ENCODE data around the gene BCAN. TPM values are rescaled to one million over a fixed set of nuclear protein-coding genes. Genes with fewer than 3 reads are reported as not detected.
A peak's percentile ranks its signal among the peaks of the same experiment; 100 is the strongest.

Gene BCAN
- total and polyA plus RNA-seq, 2 of the 8 experiments (the other 6 are each of a cell fraction or from before 2014, with no cell fraction given) = 4.5 to 24.0 TPM

DNA sequence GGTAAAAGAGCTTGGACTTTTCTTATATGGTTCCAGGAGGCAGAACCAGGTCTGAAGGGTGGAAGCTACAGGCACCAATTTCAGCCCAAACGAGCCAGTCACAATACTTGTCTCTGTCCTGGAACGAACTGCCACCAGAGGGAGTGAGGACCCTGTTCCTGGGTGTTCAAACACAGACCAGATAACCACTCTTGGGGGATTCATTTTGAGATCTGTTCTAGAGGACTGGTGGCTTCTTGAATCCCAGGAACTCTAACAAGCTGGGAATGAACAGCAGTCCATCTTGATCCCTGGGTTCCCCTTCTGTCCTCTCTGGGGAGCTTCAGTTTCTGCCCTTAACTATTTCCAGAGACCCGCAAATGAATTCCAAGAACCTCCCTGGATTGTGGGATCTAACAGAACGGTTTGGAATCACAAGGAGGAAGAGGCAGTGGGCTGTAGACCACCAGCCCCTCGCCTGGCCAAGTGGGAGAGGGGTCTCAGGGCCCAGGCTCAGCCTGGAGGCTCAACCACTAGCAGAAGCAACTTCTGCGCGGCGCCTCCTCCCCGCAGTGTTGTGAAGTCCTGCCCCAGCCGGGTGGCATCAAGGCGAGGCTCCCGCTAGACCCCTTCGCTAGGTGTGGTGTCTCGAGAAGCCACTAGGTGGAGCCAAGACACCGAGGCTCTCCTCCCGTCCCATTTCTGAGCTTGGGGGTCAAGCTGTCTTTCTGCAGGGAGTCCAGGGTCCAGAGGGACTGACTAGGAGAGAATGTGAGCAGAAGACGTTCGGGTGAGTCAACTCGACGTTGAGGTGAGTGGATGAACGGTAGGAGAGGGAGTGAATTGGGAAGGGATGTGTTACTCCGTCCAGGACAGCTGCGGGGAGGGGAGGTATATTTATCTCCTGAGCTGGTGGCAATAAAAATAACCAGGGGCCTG is 47.4 kb downstream of the BCAN start (continued):
- TF ChIP-seq JUND (IDR thresholded peaks at IDR 0.05; ENCODE audit: low read length) (no peak), TAF7 (optimal IDR thresholded peaks at IDR 0.05; ENCODE audit: borderline replicate concordance, low read depth, low read length) (no peak), HDAC2 (IDR thresholded peaks at IDR 0.05; ENCODE audit: borderline replicate concordance in 1 of 2, low read depth in 2 of 2, low read length in 2 of 2) (0 out of 4 replicates have a peak, but pooled peaks of 1 of the 2 experiments have one; percentile 12), FOSL1 (IDR thresholded peaks at IDR 0.05; ENCODE audit: insufficient read depth, low read depth, low read length) (no peak)

All from H1 (cell line).